SHP77 treated with DMSO at 0.1 percent for 48 hours (cell line): ENCODE measurements around the gene RNF214.
"Not testable (repeated sequence)": the region's sequence is repeated elsewhere in the genome, so short reads cannot be mapped to it uniquely, and the experiment has no call there.

Experiments used
- DNase-seq: peaks from one replicate; lab custom pipeline; 2025; lab: John Stamatoyannopoulos, UW

RNF214 gene

GRCh38 chr11:117315285-117316196 lies 83.1 kb downstream of the RNF214 start:
- no peak for DNase-seq

DNA sequence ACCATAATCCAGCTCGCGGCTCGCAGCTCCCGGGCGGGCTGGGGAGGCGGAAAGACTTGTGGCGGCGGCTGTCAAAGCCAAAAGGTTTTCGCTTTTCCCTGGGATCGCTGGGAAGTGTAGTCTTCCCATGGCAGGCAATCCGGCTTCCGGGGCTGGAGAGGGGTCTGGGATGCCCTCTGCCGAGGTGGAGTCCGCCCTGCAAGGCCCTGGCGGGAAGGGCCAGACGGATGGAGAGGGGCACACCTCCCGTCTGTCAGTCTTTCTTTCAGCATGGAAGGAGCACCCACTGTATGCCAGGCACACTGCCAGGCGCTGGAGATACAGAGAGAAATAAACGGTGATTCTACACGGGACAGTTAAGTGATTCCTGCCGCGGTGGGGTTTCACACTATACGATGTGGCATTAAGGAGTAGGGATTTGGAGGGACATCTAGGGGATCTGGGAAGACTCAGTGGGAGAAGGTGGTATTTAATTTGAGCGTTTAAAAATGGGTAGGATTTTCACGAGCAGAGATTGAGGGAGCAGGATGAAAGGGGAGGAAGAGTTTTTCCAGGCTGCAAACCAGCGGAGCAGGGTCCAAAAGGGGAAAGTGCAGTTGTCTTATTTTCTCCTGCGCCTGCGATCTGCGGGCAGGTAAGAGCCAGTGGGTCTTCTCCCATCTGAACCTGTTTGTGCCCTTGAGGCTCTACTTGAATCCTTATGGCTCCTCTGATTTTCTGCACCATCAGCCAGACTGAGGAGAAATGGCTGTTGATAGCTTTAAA lies 83.9 kb downstream of the RNF214 start, which contains the start of gene BACE1:
TSS of gene BACE1 (minus strand) at position 60 of the 765 bp plus-strand sequence. CDS start 461 bp downstream, outside the sequence.
- peak; percentile 75 for DNase-seq

- no peak for DNase-seq
Measured at GRCh38 chr11:117318738-117319137, 86.3 kb downstream of the RNF214 start.

GRCh38 chr11:117319214-117319840 lies 86.9 kb downstream of the RNF214 start:
- DNase-seq = no peak

DNA sequence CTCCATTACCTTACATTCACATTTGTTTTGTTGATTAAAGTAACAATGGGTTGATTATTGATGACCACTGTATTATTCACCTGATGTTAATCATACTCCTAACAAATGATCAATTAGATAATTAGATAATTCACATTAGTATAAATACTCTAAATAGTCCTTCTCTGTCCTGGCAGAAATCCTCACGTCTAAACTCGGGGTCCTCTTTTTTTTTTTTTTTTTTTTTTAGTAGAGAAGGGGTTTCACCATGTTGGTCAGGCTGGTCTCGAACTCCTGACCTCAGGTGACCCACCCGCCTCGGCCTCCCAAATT lies 94.7 kb downstream of the RNF214 start:
- DNase-seq = not testable (repeated sequence)

GRCh38 chr11:117327567-117328374 lies 95.3 kb downstream of the RNF214 start, which contains the start of gene CEP164:
Gene CEP164 (plus strand): TSS chr11:117327854. CDS start chr11:117338587, 10,733 bp downstream.
- DNase-seq = peak; percentile 94

GRCh38 chr11:117328375-117329010 lies 96.0 kb downstream of the RNF214 start:
- no peak for DNase-seq

DNA sequence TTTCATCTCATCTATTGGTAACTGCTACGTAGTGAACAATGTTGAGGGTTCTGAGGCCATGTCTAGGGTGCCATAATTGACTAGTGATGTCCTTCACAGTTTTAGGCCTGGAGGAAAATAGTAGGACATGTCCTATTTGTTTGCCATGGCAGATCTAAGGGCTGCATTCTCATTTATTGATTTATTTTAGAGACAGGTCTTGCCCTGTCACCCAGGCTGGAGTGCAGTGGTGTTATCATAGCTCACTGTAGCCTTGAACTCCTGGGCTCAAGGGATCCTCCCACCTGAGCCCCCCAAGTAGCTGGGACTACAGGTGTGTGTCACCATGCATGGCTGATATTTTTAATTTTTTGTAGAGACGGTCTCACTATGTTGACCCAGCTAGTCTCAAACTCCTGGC lies 100.4 kb downstream of the RNF214 start:
- DNase-seq = no peak

DNA sequence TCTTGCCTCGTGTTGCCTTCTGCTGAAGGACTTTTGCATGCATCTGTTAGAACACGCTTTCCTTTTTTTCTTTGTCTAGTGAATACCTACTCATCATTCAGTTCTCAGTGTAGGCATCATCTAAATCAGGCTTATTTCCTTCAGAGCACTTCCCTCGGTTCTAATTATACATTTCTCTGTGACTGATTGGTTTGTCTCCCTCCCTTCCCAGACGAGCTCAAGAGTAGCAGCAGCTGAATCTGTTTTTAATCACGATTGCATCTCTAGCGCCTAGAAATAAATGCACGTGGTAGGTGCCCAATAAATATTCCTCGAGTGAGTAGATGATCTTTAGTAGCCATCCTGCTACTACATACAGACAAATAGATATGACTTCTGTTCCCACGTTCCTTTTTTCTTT lies 101.4 kb downstream of the RNF214 start:
- DNase-seq = no peak

DNA sequence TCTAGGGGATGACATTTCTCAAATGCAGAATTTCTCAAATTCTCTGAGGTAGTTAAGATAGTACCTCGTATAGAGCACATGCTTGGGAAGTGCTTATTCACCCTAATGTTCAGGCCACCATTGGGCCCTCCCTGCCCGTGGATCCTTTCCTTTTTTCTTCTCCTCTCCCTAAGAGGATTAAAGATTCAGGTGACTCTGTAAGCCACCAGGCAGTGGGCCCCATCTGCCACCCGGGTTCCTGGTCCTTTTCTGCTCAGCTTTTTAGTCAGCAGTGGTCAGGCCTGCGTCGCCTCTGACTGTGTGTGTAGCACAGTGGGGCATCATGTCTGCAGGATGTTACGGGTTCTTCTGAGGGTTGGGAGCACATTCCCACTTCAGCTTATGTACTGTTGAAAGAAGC lies 102.4 kb downstream of the RNF214 start:
- no peak for DNase-seq

- DNase-seq = no peak
Measured at GRCh38 chr11:117335399-117335798, 102.9 kb downstream of the RNF214 start.
